ENCODE measurements around the gene INS.
A peak's percentile ranks its signal among the peaks of the same experiment; 100 is the strongest.

The INS gene

DNA sequence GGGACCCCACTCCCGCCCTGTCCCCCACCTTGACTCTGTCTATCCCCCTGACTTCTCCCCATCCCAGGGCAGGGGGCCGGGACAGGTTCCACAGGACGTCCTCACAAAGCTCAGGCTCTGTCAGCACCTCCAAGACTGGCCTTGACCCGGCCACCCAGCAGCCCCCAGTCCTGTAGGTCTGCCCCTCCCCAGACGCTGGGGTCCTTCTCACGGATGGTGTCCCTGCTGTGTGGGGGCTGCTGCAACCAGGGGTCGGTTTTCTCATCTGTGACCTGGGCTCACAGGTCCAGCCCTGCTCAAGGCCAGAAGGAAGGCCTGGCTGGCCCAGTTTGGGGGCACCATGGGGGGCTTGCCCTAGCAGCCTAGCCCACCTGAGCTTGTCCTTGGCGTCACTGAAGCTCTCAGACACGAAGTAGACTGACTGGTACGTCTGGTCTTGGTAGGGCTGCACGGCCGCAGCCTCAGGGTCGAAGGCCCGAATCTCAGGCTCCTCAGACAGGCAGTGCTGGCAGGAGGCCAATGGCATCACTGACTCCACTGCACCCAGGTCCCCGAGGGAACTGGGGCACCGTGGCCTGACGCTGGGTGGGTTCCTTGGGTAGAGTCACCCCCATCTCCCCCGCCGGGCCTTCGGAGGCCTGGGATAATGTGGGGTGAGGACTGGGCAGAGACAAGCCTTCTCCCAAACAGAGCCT, 4.0 kb upstream of the INS start:
- no peak for DNase-seq

DNA sequence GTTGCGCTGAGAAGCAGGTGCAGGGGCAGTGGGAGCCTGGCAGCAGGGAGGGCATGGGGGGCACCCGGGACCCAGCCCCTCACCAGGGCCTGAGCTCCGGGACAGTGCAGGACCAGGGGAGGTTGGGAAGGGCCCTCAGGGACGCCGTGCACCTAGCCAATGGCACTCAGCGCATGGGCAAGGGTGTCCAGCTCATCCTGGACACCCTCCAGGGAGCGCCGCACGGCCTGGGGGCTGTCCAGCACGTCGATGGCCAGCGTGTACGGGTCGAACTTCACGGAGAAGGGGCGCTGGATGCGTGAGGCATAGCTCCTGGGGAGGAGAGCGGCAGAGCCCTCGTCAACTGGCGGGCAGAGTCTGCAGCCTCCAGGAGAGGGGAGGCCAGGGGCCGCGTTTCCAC, 3.1 kb upstream of the INS start:
- DNase-seq, result no peak

DNA sequence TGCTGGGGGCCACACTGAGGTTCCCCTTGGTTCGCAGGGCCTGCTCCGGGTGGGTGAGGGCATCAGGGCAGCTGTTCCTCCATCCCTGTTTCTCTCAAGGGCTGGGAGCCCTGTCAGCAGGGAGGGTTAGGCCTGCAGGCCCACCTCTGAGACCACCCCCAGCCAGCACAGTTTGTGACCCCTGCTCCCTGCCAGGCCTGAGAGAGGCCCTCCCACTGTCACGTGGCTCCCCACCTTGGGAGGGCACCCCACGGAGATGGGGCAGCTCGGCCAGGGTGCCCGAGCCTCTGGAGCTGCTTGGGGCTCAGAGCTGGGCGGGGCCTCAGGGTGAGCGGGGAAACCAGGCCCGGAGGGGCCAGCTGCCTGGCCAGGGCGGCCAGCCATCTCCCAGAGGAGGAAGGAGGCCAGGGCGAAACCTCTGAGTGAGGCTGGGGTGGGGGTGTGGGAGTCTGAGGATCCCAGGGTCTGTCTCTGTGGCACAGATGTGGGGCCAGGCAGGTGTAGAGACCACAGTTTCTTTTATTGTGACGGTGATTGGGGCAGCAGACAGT, 2.5 kb upstream of the INS start:
- DNase-seq, result no peak

DNA sequence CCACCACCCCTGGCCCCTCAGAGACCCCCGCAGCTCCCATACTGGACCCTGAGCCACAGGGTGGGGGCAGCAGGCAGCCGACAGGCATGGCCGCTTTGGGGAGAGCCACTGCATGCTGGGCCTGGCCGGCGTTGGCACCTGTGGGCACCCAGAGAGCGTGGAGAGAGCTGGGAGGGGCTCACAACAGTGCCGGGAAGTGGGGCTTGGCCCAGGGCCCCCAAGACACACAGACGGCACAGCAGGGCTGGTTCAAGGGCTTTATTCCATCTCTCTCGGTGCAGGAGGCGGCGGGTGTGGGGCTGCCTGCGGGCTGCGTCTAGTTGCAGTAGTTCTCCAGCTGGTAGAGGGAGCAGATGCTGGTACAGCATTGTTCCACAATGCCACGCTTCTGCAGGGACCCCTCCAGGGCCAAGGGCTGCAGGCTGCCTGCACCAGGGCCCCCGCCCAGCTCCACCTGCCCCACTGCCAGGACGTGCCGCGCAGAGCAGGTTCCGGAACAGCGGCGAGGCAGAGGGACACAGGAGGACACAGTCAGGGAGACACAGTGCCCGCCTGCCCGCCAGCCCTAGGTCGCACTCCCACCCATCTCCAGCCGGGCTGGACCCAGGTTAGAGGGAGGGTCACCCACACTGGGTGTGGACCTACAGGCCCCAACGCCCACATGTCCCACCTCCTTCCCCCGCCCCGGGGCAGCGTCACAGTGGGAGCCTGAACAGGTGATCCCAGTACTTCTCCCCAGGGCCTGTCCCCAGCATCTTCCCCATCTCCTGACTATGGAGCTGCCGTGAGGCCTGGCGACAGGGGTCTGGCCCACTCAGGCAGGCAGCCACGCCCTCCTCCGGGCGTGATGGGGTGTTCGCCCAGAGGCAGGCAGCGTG, 1.2 kb downstream of the INS start:
- no peak for DNase-seq

DNA sequence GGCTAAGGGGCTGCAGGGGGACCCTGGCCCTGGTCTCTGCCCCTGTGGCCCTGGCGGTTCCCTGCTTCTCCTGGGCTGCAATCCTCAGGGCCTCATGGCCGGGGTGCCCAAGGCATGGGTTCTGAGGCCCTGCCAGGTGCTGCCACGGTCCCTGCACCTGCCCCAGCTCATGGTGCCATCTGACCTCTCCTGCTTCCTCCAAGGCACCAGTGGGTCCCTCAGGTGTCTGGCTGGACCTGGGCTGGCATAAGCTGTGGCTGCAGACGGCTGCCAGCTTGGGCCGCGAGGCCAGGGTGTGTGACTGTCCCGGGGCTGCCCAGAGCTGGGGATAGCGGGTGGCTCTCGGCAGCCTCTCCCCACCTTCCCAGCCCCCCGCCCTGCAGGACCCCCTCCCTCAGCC, 2.0 kb downstream of the INS start:
- DNase-seq, result no peak

DNA sequence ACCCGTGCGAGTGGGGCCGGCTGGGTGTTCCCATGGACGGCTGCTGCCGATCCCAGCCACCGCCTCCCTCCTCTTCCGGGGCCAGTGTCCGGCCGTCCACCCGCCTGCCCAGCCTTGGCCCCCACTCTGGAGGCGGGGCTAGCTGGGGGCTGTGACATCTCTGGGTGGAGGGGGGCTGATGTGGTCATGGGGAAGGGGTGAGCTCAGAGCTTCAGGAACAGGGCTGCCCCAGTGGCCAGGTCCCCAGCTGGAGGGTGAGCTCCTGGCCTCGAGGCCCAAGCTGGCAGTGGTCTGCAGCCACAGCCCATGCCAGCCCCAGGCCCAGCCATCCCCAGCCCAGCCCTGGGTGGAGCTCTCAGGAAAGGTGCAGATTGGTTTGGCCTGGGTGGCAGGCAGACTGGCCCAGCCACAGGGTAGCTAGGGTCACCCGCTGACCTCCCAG, 2.7 kb downstream of the INS start:
- DNase-seq, result no peak

DNA sequence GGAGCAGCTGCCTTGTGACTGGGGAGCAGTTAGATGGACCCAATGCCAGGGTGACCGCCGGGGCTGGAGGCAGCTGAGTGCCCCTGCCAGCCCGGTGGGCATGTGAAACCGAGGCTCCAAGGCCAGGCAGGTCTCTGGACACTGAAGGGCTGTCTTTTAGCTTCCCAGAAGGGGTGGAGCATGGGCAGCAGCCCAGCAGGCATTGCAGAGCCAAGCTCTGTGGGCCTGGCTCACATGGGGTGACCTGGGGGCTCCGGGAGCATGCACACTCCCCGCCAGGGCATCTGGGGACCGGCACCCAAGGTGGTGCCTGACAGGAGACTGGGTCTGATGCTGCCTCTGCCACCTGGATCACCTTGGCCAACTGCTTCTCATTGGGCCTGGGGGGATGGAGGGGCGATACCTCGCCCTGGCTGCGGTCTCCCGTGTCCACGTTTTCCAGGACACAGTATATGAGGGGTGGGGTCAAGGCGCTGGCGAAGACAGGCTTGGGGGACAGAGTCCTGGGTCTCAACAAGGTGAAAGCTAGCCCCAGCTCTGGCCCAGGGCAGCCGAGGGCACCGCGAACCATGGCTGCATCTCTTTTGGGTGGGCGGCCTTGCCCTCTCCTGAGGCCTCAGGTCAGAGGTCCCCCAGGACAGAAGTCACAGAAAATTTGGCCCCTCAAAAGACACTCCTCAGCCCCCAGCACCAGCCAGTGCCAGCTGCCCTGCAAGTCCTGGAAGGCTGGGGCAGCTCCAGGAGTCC, 3.5 kb downstream of the INS start:
- no peak for DNase-seq

DNA sequence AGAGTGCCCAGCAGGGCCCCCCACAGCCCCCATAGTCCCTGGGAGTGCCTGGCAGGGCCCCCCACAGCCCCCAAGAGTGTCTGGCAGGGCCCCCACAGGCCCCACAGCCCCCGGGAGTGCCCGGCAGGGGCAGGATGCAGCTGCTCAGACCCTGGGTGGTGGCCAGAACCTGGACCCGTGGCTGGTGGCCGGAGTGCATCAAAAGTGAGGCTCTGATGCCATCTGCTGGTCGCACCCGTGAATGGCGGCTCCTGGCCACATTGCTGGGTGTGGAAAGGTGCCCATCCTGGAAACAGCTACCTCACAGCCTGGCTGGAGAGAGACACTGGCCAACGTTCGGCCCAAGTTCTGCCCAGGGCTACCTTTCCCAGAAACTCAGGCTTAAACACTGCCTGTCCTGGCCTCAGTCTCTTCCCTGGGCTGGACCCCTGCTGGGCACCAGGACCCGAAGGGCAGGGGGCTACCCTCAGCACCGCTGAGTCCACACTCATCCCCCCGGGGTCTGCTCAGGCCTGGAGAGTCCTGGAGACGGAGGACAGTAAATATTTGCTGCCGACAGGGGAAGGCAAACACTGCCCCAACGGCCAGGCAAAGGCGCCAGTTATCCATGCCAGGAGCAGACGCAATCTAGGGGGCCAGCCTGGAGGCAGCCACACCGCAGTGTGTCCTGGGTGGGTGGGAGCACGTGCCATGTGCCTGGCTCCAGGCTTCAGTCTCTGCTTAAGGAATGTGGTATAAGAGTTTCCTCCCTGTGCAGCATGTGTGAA, 4.4 kb downstream of the INS start:
- DNase-seq, result peak; percentile 85

DNA sequence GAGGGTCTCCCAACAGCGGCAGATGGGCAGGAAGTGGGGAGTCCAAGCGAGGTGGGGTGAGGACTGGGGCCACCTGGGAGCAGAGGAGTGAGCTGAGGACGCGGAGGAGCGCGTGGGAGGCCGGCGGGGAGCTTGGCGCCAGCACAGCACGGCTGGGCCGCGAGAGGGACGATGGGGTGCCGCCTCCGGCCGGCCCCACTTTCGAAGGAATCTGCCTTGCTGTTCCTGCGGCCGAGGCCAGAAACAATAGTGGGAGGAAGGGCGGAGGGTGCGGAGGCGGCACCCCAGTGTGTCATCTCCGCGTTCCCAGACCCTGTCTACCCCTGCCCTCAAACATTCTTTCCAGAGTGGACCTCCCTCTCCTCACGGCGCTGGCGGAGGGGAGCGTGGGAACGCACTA, 5.5 kb downstream of the INS start:
- no peak for DNase-seq

DNA sequence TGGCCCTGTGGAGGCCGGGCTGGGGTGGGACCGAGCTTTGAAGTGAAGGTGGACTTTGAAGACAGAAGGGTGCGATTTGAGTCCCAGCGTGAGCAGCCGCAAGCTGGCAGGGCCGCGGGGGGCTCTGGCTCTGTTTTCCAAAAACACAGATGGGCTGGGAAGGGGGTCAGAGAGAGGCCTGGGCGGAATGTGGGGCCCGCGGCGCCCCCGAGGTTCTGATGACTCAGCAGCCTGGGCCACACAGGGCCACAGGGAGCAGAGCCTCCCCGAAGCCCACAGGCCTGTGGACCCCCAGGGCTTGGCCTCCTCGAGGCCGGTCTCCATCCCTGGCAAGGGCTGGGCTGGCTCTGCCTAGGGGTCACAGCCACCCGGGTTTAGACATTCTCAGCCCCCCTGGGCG, 6.1 kb downstream of the INS start:
- no peak for DNase-seq

DNA sequence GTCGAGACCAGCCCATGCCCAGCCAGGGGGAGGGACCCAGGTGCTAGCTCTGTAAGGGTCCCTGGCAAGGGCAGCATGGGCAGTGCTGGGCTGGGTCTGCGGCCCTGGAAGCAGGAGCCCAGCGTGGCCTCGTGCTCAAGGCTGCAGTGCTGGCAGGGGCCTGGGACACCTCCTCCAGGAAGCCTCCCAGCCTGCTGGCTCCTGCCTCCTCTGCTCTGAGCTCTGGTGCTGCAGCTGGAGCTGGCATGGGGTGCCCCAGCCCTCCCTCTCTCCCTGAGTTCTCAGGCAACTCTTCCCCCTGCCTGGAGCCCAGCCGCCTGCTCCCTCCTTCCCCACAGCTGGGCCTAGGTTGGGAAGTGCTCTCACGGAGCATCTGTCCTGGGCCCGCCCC, 6.8 kb downstream of the INS start:
- DNase-seq, result no peak

DNA sequence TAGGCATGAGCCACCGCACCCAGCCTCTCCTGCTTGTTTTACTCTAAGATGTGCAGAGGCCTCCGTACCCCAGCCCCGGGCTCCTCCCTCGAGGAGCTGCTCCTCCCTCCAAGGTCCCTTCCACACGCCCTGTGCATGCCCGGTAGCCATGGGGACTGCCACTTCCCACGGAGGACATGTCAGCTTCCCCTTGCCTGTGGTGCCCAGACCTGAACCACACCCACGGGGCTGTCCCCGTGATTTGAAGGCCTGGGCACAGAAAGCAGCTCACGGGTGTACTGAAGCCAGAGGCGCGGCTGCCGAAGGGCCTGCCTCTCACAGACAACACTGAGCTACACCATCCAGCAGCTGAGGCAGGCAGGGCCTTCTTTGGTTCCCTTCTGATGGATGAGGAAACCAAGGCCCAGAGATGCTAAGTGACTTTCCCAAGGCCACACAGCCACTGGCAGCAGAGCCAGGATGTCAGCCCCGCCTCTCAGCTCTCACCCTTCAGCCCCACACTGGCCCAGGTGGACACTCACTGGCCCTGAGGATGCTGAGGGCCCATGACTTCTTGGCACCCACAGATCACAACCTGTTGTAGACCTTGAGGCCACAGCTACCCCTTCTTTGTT, 7.3 kb downstream of the INS start:
- DNase-seq, result no peak

DNA sequence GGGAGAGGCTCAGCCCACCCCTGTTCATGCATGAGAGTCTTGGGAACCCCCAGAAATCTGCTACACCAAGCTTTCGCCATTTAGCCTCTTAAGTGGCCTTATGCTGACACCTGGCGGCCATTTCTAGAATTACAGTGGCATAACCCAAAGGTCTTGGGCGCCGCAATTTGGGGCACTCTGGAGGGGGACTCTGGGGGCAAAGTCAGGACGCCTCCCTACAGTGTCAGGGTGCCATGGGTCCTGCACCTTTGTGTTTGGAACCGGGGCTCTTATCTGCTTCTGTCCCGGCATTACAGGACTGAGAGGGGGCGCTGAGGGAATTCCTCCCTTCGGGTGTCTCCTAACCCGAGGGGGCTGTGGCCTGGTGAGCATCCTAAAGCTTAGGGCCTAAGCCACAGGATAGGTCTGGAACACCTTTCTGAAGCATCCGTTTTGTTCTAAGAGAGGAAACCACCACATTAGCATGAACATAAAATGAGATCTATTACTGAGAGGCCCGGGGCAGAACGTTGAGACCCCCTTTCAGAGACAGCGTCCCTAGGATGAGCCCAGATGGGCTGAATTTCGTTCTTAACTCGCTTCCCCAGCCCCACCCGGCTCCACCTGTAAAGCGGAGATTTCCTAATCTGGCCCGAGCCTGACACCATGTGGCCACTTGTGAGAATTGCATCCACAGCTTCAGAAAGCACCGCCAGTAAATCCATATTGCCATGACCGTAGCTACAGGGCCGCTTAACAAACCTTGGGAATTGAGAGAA, 9.3 kb downstream of the INS start:
- DNase-seq, result peak; percentile 87

DNA sequence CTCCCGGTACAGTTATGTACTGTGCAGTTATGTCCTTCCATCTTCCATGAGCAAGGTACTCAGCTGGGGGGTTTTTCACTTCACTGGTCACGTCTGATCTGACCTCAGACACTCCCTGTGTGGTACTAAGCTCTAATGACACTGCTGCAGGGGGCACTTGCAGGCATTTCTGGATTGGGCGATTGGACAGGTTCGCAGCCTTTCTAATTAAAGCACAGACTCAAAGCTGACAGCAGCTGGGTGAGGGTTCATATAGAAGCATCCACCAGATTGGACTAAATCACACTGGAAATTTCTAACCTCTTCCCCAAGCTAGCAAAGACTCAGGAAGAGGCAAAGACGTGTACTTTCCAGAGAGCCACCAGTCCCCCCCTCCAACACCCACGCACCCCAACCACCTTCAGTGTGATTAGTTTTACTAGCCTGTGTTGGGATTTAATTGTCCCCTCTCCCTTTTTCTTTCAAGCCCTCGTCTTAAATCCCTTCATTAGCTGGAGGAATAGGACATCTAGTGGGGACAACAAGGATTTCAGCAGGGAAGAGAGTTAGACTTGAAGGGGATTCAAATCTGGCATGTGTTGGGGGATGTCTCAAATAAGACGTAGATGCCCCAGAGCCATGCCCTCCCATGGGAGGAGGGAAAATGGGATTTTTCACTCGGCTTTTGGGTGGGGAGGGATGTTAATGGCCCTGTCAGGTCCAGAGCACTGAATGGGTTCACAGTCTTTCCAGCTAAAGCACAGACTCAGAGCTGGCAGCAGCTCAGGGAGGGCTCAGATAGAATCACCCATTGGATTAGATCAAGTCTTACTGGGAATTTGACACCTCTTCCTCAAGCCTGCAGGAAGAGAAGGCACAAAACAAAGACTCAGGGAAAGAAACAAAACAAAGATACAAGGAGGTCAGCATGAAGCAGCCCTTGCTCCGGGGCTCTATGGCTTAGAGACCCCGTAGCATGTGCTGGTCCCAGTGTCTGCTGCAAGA, 10.9 kb downstream of the INS start:
- no peak for DNase-seq

DNA sequence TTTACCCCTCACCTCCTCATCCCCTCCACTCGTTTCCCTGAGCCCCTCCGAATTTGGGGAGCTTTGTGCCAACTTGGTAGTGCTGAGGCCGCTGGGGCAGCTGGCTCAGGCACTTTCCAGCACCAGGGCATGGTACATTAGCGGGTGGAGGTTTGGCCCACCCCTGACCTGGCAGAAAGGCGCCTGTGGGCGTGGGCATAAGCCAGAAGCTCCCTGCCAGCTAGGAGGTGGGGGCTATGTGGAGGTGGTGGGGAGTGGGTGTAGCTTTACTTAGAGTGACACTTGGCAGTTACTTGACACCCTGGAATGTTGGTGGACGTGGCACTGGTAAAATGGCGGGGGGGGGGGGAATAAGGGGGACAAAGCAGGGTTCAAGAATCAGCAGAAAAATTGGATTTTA, 11.5 kb downstream of the INS start:
- peak; percentile 67 for DNase-seq

DNA sequence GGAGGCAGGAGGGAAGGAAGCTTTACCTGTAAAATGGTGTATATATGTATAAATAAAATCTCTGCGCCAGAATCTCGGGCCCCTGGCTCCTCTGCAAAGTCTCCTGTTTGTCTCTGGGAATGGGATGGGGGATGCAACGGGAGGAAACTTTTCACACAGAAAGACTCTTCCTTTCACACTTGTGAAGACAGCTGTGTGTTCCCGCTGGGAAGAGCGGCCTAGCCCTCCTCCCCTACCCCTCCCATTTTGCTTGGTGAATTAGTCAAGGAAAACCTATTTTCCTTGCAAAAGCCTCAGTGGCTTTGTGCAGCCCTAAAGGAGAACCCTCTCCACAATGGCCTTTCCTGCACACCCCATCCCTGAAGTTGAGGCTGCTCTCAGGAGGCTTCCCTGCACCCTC, 12.4 kb downstream of the INS start:
- no peak for DNase-seq

DNA sequence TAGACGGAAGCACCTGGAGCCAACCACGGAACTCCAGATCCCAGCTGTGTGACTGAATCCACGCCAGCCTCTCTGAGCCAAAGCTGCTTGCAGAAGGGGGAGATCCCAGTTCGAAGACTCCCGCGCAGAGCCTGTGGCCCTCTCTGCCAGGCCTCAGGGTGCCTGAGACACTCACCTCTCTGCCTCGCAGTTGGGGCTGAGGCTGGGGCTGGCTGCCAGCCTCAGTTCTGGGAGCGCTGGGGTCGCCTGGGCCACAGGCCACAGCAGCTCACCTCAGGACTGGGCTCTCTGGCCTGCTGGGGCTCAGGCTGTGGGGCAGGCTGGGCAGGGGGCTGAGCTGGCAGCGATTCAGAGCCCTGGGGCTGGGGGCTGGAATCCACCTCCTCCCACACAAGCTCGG, 13.6 kb downstream of the INS start:
- DNase-seq, result no peak

DNA sequence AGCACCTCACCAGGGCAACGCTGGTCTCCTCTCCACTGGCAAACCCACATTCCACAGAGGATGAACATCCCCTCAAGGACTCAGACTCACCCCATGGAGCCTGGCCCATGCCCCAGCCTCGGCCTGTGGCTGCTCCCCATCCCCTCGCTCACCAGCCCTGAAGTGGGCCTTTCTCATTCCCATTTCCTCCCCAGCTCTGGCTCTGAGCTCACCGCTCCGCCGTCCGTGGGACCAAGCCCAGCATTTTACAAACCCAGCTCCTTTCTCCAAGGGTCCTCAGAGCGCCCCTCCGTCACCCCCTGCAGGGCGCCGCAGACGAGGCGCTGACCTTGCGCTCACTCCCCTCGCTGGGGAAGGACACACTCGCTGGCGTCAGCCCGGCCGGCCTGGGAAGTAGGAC, 15.0 kb downstream of the INS start:
- DNase-seq, result no peak

DNA sequence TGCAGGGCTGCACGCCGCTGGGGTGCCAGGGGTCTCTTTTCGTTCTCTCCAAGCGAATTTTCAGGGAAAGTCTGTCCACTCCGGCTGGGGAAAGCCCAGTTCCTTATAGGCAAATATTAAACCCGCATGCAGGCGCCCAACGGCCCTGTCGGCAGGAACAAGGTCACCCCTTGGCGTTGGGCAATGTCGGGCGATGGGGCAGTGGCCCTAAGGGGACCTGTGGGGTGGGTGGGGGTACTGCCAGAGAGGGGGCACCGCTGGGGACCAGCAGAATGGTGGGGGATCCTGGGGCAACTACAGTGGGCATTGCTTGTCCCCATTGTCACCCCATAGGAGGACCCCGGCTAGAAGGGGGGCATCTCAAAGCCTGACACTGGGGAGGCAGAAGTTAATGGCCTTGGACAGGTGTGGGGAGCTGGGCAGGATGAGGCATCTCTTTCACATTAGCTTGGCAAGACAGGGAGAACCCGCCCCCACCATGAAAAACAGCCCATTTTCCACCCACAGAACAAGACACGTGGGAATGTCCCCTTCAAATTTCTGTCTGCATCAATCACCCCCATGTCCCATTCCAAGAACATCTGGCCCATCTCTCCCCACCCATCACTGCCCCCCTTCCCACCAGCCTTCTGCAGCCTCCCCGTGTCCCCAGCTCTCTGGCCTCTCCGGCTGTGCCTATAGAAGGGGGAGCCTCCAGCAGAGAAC, 16.3 kb downstream of the INS start:
- peak; percentile 70 for DNase-seq
